Suprapubic skin (tissue), 4 donors: Measurements from ENCODE around the gene MAVS.

ENCODE experiments used
- EP300 ChIP-seq: sonication (generic); formaldehyde crosslinking; IDR thresholded peaks from one replicate; pipeline ENCODE4 v1.6.1; 2017; ENCODE audit warnings: antibody characterized with exemption
- POLR2AphosphoS5 ChIP-seq, 3 donors: sonication (generic); formaldehyde crosslinking; IDR thresholded peaks; one replicate each; pipeline ENCODE4 v1.6.1; 2017; ENCODE audit warnings: antibody characterized with exemption in 3 of 3
- TF ChIP-seq, protein P1 (sequence below), 2 donors: fragments of 200-600 bp in 1 of 2; fragments of 450-650 bp in 1 of 2; sonication (generic) in 1 of 2; IDR thresholded peaks; one replicate each; pipeline ENCODE4 v1.5.1; 2016 to 2019; ENCODE audit warnings: antibody characterized with exemption in 2 of 2, mild to moderate bottlenecking in 1 of 2, moderate library complexity in 1 of 2

DNA sequence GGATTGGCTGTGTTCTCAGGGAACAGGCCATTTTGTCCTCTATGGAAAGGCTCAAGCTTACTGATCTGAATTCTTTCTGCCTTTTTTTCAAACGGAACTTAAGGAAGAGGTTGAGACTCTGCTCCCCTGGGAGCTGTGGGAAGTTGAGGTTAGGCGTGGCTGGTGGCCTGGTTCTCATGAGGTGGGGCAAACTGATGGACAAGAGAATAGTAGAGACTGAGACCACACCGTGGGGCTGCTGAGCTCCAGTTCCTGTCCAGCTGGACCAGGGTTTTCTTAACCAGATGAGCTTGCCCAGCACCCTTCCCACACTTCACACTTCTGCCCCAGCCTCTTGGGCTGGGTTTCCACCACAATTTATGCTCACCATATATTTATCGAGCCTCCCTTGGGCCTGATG, 20.2 kb upstream of the MAVS start:
- TF ChIP-seq POLR2AphosphoS5 (IDR thresholded peaks at IDR 0.05) = no peak
- TF ChIP-seq, protein P1, sequence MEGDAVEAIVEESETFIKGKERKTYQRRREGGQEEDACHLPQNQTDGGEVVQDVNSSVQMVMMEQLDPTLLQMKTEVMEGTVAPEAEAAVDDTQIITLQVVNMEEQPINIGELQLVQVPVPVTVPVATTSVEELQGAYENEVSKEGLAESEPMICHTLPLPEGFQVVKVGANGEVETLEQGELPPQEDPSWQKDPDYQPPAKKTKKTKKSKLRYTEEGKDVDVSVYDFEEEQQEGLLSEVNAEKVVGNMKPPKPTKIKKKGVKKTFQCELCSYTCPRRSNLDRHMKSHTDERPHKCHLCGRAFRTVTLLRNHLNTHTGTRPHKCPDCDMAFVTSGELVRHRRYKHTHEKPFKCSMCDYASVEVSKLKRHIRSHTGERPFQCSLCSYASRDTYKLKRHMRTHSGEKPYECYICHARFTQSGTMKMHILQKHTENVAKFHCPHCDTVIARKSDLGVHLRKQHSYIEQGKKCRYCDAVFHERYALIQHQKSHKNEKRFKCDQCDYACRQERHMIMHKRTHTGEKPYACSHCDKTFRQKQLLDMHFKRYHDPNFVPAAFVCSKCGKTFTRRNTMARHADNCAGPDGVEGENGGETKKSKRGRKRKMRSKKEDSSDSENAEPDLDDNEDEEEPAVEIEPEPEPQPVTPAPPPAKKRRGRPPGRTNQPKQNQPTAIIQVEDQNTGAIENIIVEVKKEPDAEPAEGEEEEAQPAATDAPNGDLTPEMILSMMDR (IDR thresholded peaks at IDR 0.05) = no peak
- TF ChIP-seq EP300 = no peak
